Stimulated activated CD4-positive, alpha-beta T cell treated with anti-CD3 and anti-CD28 coated beads, Interleukin-4, amount 100 ng/mL, for 48 hours (primary cell): Measurements from ENCODE around the gene GNAL.

Experiments
- DNase-seq, 2 donors: peaks; one replicate each; pipeline ENCODE4 v3.0.0-alpha.2; 2020; ENCODE audit warnings: low read depth in 2 of 2

Gene GNAL

GRCh38 chr18:11761553-11761952, 72.5 kb downstream of the GNAL start:
- DNase-seq = no peak

- no peak for DNase-seq
These were observed 73.4 kb downstream of the GNAL start for GRCh38 chr18:11762429-11762828.

- no peak for DNase-seq
These were observed 78.3 kb downstream of the GNAL start for GRCh38 chr18:11767329-11767728.

- DNase-seq = no peak
These were observed 78.9 kb downstream of the GNAL start for GRCh38 chr18:11767935-11768334.

- no peak for DNase-seq
These were observed 86.5 kb downstream of the GNAL start for GRCh38 chr18:11775436-11776174.

GRCh38 chr18:11780042-11780441, 91.0 kb downstream of the GNAL start:
- no peak for DNase-seq

- no peak for DNase-seq
These were observed 94.8 kb downstream of the GNAL start for GRCh38 chr18:11783716-11784331.

GRCh38 chr18:11784674-11785304, 95.7 kb downstream of the GNAL start:
- no peak for DNase-seq

- no peak for DNase-seq
These were observed 96.5 kb downstream of the GNAL start for GRCh38 chr18:11785444-11786055.

GRCh38 chr18:11789716-11790510, 100.8 kb downstream of the GNAL start:
- no peak for DNase-seq

- no peak for DNase-seq
These were observed 102.1 kb downstream of the GNAL start for GRCh38 chr18:11791131-11791530.

GRCh38 chr18:11792632-11793031, 103.6 kb downstream of the GNAL start:
- no peak for DNase-seq

- no peak for DNase-seq
These were observed 105.1 kb downstream of the GNAL start for GRCh38 chr18:11794195-11794594.

GRCh38 chr18:11795916-11796315, 106.9 kb downstream of the GNAL start:
- DNase-seq = no peak

GRCh38 chr18:11798271-11798670, 109.2 kb downstream of the GNAL start:
- no peak for DNase-seq

GRCh38 chr18:11799066-11799465, 110.0 kb downstream of the GNAL start:
- no peak for DNase-seq

GRCh38 chr18:11800566-11801334, 111.7 kb downstream of the GNAL start:
- DNase-seq = no peak

- DNase-seq = no peak
These were observed 112.5 kb downstream of the GNAL start for GRCh38 chr18:11801573-11801972.

- DNase-seq = no peak
These were observed 113.1 kb downstream of the GNAL start for GRCh38 chr18:11802158-11802557.

- DNase-seq = no peak
These were observed 113.5 kb downstream of the GNAL start for GRCh38 chr18:11802586-11802985.

- no peak for DNase-seq
These were observed 118.2 kb downstream of the GNAL start for GRCh38 chr18:11807233-11807632.
